H54 (cell line): Measurements from ENCODE around the gene PTGES3L.
A peak's percentile ranks its signal among the peaks of the same experiment; 100 is the strongest.
"Not testable (repeated sequence)": the region's sequence is repeated elsewhere in the genome, so short reads cannot be mapped to it uniquely, and the experiment has no call there.

Experiments used
- DNase-seq: peaks from one replicate; pipeline ENCODE4 v3.0.0; 2011; ENCODE audit warnings: low spot score, mixed read lengths; ENCODE audit not compliant: insufficient read length
- FAIRE-seq: peaks from 3 replicates; lab custom pipeline; 2011; peaks lifted over from hg19 to GRCh38; lab: Jason Lieb, UNC
- POLR2A ChIP-seq: IDR thresholded peaks from 2 replicates; pipeline ENCODE4 v1.6.1; 2011; ENCODE audit warnings: low read depth, mild to moderate bottlenecking, low read length

The PTGES3L gene

DNA sequence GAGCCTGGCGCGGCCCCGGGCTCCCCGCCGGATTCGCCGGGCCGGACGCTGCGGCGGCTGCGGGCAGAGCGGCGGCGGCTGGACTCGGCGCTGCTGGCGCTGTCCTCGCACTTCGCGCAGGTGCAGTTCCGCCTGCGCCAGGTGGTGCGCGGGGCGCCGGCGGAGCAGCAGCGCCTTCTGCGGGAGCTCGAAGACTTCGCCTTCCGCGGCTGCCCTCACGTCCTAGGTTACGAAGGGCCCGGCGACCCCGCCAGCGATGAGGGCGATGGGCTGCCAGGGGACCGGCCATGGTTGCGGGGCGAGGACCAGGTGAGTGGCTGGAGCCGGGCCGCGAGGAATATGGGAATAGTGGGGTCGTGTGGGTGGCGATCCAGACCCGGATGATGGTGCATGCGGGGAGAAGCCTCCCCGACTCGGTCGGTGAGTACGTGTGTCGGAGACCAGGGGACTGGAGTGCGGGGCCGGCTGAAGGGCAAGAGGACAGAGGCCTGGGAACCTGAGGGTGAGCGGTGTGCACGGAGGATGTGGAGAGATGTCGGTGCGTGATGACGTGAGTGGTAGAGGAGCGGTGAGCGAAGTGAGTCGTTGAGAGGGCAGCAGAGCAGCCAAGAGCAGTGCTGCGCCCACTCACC, 1.0 kb upstream of the PTGES3L start:
- no peak for FAIRE-seq

DNA sequence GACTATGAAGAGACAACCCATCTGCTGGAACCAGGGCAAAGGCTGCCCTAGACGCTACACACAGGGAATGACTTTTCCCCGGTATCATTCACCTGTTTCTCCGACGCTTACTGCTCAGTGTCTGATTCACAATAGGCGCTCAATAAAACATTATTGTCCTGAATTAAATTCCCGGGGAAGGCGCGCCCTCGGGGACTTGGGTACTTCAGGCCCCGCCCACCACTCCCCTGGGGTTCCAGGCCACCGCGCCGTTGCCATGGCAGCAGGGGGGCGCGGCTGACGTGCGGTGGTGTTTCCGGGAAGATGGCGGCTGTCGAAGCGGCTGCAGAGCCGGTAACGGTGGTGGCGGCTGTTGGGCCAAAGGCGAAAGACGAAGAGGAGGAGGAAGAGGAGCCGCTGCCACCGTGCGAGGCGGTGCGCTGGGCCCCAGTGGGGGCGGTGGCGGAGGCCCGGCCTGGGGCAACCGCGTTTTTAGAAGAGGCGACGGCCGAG, 440 bp upstream of the PTGES3L start, which contains the start of gene RUNDC1:
Gene RUNDC1 (plus strand): TSS at position 292 of the 492 bp plus-strand sequence. CDS start 12 bp downstream, at position 304.
- FAIRE-seq = no peak
- DNase-seq = peak; percentile 90
- peak; percentile 93 for TF ChIP-seq POLR2A

More for the DNA sequence above, 1.0 kb upstream of the PTGES3L start:
- 0 out of 2 replicates have a peak, but pooled peaks have one; percentile 34 for TF ChIP-seq POLR2A
- DNase-seq = no peak

- not testable (repeated sequence) for DNase-seq, FAIRE-seq
Observed at GRCh38 chr17:42975701-42976100, 4.2 kb downstream of the PTGES3L start.

DNA sequence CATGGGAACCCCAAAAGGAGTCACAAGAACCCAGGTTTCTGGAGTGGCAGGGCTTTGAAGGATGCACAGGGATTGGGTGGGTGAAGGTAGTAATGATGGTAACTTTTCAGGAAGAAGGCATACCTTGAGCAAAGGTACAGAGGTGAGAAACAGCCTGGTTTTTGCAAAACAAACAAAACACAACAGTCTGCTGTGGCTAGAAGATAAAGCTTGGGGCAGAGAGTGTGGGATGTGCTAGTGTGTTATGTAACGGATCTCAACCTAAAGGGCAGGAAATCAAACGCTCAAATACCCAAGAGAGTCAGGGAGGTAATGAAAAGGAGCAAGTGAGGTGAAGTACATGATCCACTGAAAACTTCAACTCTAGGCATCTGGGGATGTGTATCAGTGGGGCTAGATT, 4.6 kb downstream of the PTGES3L start:
- no peak for TF ChIP-seq POLR2A
- DNase-seq (no peak), FAIRE-seq (no peak)

GRCh38 chr17:42973323-42973722, 6.6 kb downstream of the PTGES3L start:
- FAIRE-seq, DNase-seq: not testable (repeated sequence)

GRCh38 chr17:42971589-42971988, 8.3 kb downstream of the PTGES3L start:
- DNase-seq (no peak), FAIRE-seq (no peak)
- no peak for TF ChIP-seq POLR2A

DNA sequence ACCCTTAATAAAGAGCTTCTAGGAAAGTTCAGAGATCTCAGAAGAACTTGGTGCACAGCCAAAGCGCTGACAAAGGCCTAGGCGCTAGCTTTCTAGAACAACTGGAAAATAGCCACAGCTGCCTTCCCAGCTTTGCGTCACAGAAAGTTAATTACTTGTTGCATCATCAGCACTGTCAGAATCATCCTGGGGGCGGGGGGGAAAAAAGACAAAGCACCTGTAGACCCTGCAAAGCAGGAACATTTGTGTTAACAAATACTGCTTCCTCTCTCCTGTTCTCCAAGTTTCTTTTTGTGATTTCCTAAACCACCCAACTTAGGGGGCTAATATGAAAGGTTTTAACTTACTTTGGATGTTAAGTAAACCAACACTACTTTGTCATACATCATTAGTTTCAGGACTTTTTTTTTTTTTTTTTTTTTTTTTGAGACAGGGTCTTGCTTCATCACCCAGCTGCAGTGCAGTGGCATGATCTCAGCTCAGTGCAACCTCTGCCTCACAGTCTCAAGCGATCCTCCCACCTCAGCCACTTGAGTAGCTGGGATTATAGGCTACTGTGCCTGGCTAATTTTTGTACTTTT, 10.8 kb downstream of the PTGES3L start:
- FAIRE-seq (no peak), DNase-seq (no peak)
- no peak for TF ChIP-seq POLR2A

DNA sequence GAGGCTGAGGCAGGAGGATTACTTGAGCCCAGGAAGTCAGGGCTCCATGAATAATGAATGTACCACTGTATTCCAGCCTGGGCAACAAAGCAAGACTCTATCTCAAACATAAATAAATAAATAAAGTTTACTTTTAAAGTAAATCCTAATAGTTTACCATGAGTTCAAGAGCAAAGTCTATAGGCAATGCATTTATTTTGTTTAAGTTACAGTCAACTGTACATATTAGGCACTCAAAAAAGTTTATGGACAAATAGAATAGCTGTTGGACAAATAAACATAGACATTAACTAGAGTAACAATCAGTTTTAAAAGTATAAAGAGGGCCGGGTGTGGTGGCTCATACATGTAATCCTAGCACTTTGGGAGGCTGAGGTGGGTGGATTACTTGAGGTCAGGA, 12.0 kb downstream of the PTGES3L start:
- FAIRE-seq (no peak), DNase-seq (no peak)
- TF ChIP-seq POLR2A = no peak

- FAIRE-seq = peak; percentile 53
- DNase-seq = peak; percentile 84
- TF ChIP-seq POLR2A = peak; percentile 98
Observed at GRCh38 chr17:42964161-42964932, 15.5 kb downstream of the PTGES3L start, which contains the start of gene AARSD1. Gene AARSD1, minus strand, starts transcription at chr17:42964454. Its CDS starts 14 bp downstream, at chr17:42964440.

DNA sequence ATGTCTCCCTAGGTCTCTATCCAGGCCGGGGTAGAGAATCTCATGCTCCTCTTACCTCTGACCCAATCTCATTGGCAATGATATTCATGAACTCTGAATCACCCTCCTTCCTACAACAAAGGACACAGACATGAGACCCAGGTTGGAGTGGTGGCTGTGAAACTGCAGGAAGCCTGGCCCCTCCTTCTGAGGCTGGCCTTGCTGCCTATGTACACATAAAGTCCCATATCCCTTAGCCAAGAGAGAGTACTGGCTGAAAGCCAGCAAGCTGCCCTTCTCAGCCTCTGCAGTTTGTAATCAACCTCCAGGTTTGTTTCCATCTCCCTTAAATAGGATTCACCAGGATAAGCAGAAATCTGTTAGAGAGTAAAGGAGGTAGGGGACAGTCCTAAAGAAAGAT, 26.2 kb downstream of the PTGES3L start:
- FAIRE-seq (no peak), DNase-seq (no peak)
- no peak for TF ChIP-seq POLR2A

GRCh38 chr17:42950044-42950783, 29.7 kb downstream of the PTGES3L start:
- no peak for TF ChIP-seq POLR2A
- FAIRE-seq (no peak), DNase-seq (no peak)

- no peak for TF ChIP-seq POLR2A
- no peak for DNase-seq
- no peak for FAIRE-seq
Observed at GRCh38 chr17:42946812-42947211, 33.1 kb downstream of the PTGES3L start.

DNA sequence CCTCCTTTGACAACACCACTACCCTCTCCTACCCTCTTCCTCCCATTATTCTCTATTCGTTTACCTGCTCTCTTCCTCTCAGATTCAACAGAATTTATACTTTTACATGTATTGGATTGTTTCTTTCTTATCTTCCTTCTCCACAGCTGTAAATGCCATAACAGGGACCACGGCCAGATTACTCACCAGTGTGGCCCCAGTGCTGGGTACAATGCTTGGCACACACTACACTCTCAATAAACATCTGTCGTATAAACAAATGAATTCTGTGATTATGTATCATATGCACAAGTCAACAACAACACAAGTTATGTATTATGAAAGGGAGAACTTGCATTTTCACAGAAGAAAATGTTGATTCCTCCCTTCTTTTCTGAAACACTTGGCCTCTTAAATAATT, 35.7 kb downstream of the PTGES3L start:
- no peak for DNase-seq
- TF ChIP-seq POLR2A = no peak
- FAIRE-seq = no peak
